NCI-H345 (cell line): Measurements from ENCODE around the gene C15orf61.
A peak's percentile ranks its signal among the peaks of the same experiment; 100 is the strongest.

Experiments
- DNase-seq: peaks from one replicate; lab custom pipeline; 2025; lab: John Stamatoyannopoulos, UW

Gene C15orf61

GRCh38 chr15:67549736-67550135, 28.8 kb downstream of the C15orf61 start:
- DNase-seq: no peak

GRCh38 chr15:67550522-67550921, 29.6 kb downstream of the C15orf61 start:
- no peak for DNase-seq

DNA sequence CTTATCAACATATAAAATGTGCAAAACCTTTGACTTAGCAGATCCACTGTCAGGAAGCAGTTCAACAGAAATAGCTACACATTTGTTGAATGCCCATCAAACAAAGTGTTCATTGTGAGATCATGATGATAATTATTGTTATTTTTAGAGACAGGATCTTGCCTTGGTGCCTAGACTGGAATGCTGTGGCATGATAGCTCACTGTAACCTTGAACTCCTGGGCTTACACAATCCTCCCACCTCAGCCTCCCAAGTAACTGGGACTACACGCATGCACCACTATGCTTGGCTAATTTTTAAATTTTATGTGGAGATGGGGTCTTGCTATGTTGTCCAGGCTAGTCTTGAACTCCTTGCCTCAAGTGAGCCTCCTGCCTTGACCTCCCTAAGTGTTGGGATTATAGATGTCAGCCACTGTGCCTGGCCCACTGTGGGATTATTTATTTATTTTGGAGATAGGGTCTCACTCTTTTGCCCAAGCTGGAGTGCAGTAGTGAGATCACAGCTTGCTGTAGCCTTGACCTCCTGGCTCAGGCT, 30.3 kb downstream of the C15orf61 start:
- DNase-seq: no peak

DNA sequence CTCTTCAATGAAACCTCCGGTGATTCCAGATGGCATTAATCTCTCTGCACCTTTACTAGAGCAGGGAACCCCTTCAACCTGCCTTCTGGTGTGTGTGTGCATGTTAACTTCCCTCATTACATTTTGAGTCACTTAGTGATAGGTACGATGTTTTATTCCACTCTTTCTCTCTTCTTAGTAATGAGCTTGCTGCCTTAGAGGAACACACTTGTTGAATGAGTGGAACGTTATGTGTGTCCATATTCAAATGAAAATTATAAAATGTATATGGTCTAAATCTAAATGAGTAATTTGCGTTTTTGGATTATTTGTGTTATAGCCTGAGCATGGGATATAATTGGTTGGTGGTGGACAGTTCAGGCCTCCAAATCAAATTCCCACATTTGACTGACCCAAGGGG, 33.6 kb downstream of the C15orf61 start:
- DNase-seq: no peak

DNA sequence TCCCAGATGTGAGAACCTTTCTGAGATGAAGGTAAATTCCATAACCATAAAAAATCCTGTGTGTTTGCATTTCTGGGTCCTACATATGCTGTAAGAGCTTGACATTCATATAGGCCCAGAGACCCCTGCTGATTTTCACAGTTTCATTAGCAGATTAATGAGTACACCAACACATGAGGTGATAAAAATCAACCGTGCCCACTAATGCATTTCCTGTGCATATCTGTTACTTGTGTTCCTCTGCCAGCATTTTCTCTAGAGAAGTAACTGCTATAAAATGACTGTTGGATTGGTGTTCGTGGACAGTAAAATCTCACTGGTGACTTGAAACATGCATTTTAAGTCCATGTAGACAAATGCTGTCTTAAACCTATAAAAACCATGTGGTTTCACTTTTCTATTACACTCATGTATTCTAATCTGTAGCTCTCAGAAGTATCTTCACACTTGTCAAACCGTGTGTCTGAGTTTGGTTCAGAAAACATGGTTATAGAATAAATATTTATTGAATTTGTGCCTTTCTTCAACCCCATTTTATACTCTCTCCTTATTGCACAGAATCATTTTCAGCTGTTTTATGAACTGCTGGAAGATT, 36.1 kb downstream of the C15orf61 start:
- DNase-seq: no peak

DNA sequence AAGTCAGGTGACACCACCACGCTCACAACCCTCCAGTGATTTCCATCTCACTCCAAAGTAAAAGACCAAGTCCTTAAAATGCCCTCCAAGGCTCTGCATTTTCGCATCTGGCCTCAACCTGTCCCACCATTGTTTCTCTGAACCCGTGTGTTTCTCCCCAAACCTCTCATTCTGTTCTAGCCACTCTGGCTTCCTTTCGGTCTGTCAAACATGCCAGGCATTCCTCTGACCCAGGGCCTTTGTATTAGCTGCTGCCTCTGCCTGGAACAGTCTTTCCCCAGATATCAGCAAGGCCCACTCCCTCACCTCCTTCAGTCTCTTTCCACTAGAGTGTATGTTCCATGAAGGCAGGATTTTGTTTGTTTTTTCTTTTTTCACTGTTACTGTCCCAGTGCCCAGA, 37.6 kb downstream of the C15orf61 start:
- no peak for DNase-seq

GRCh38 chr15:67559158-67559557, 38.2 kb downstream of the C15orf61 start:
- peak; percentile 69 for DNase-seq

DNA sequence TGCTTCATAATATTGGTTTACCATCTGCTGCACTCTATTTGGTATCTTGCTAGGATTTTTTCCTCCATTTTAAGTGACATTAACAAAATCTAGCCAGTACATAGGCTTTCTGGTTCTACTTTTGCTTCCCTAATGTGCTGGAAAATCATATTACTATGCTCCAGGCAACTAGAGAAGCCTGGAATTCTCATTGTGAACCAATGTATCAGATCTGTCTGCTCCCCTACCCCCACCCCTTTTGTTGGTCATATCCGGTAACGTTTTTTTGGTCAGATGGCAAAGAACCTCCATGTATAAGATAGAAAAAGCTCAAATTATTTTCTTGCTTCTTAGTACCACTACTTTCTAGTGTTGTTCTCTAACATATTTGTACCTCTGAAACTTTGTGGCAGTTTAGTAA, 38.6 kb downstream of the C15orf61 start:
- DNase-seq: no peak

DNA sequence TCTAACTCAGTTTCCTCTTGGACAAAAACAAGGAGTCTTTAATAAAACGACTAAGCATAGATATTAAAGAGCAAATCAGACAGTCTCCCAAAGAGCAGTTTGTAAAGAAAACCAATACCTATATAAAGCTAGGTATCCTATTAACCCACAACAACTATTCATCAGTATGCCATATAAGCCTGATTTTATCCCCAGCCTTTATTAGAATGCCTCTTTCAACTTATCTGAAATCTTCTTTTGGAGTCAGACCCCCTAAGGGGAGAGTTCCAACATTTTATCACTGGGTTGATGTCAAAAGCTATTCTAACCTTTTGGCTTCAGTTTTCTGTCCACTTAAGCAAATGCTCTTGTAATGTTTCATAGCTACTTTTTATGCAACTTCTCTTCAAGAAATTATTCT, 39.4 kb downstream of the C15orf61 start:
- no peak for DNase-seq

GRCh38 chr15:67563092-67563491, 42.2 kb downstream of the C15orf61 start:
- DNase-seq: no peak

DNA sequence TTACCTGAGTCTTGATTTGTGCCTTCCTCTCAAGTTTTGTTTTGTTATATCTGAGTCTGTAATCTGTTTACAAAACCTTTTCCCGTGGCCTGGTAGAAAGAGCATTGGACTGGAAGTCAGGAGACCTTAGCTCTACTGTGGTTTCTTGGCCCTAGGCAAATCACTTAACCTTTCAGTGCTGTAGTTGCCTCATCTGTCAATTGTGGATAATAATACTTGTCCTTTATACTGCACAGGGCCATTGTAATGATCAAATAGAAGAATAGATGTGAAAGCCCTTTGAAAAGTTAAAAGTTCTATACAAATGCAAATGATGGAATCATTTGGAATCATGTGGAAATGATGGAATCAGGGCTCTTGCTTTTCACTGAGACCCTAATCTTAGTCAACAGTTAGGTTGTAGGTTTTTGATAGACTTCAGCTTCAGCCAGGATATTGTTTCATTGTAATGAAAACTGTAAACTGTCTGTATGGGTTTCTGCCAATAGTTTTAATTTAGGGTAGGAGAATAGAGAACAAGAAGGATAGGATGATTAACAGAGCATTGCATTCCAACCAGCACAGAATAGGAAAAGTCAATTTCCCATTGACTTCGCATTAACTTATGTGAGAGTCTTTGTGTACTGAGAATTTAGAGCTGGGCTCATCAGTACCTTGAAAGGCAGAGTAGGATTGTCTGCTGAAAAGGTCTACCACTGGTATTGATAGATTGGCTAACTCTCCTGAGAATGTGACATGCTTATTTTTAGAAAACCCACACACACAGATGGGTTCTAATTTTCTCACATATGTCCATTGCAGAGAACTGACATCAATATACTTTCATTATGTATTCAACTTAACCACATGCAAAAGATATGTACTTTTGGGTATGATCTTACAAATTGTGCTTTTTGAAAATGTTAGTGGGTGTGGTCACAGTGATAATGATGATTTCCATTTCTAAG, 43.4 kb downstream of the C15orf61 start:
- DNase-seq: no peak

GRCh38 chr15:67564968-67565345, 44.0 kb downstream of the C15orf61 start:
- no peak for DNase-seq

- no peak for DNase-seq
Observed at GRCh38 chr15:67569668-67570067, 48.7 kb downstream of the C15orf61 start.

DNA sequence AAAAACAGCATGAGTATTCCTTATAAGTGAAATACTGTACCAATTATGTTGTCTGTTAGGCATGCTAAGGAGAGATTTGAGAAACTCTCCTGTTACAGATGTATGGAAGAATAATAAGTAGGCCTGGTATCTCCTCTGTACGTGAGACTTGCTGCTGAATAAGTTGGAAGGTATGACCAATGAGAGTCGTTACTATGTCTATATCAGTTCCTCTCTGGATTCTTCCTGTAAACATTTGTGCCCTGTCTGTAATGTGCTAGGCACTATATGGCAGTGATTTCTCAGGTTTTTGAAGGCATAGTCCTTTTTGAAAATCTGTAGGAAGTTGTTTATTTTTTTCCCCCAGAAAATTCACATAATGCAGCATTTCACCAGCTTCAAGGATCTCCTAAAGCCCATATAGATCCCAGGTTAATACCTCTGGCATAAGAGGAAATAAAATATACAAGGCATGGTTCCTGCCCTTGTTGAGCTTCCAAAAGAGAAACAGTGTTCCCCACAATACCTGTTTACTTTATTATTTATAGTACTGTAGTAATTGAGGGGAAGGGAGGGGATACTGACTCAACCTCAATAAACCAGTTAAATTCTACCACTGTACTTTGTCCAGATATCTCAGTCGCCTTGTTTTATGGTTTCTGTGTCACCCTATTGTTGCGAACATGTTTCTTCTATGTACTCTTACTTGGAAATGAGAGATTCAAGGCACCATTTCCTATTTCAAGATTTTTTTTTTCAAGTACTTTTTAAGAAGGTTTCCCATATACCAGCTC, 50.1 kb downstream of the C15orf61 start:
- DNase-seq: no peak

DNA sequence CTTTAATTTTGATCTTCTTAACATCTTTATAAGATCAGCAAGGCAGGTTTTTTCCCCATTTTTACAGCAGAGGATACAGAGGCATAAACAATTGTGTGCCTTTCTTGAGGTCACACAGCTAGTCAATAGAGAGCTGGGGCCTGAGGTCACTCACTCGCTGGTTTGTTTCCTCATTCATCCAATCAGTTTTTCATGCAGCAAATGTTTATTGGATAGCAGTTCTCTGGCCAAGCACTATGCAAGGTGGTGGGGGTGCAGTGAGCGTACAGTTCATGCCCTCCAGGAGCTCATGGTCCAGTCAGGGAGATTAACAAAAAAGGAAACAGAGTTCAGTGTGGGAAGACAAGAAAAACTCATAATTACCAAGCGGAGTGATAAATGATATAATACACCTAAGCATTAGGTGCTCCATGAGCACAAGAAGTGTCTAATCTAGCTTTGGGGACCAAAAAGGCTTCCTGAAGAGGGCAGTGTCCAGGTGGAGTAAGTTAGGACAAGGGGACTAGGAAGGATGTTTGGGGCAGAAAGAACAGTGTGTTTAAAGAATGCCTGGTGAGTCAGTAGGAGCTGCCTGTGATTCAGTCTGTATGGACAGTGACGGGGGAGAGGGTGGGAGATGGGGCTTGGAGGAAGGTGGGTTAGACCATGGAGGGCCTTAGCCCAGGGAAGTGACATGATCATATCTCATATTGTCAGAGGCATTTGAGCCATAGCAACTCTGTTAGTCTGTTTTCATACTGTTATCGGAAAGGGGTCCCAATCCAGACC, 50.9 kb downstream of the C15orf61 start:
- no peak for DNase-seq

- no peak for DNase-seq
Observed at GRCh38 chr15:67573194-67573593, 52.3 kb downstream of the C15orf61 start.

DNA sequence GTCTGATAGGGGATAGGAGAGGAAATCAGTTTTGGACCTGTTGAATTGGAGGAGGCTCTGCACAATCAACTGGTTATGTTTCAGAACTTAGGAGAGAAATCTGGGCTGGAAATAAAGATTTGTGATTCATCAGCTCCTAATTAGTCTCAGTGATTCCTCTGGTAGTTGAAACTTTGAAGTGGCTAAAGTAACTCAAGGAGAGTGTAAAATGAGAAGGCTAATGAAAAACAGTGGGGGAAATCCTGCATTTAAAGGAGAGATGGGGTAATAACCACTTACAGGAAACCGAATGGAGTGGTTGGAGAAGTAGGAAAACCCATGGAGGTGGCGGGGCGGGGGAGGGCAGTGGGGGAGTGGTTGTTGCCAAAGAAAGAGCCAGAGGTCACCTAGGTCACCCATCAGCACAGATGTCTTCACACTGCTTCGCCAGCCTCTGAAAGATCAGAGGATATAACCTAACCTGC, 54.1 kb downstream of the C15orf61 start:
- no peak for DNase-seq

DNA sequence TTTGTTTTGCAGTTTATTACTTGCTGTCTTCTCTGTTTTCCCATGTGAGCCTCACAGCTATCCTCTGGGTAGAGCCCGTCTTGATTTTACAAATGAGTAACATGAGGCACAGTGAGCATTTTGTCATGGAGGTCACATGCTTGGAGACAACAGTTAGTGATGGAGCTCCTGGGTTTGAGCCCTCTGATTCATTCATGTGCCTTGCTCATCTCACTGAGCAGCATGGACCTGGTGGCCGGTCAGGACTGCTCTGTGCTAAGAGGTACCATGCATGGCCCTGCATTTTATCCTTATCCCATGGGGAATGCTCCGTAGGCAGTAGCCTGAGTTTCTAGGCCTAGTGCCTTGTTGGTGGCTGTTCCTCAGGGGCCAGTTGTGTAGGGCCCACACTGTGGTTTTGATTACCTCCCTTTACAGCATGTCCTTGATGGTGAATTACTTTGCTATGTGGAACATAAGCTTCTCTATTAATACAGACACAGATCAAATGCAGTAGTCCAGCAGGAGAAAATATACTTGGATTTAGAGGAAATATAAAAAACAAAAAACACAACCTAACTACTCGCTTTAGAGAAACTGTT, 57.2 kb downstream of the C15orf61 start:
- no peak for DNase-seq

- DNase-seq: no peak
Observed at GRCh38 chr15:67579164-67579563, 58.2 kb downstream of the C15orf61 start.
